H1 (cell line): ENCODE data around the gene SPATA13. TPM values are rescaled to one million over a fixed set of nuclear protein-coding genes. Genes with fewer than 3 reads are reported as not detected.
A peak's percentile ranks its signal among the peaks of the same experiment; 100 is the strongest.

Experiments used
- CTCF ChIA-PET: fragments of 300-600 bp; sonication (Branson Sonifier 250); formaldehyde crosslinking; loops from one replicate; lab custom pipeline; 2021; ENCODE audit not compliant: partially characterized antibody; lab: Charles Lee
- POLR2A ChIA-PET: fragments of 300-600 bp; sonication (Branson Sonifier 250); formaldehyde crosslinking; loops from one replicate; lab custom pipeline; 2021; ENCODE audit warnings: inconsistent platforms; ENCODE audit not compliant: partially characterized antibody; lab: Charles Lee
- DNase-seq, 2 experiments: peaks; one replicate each; pipeline versions ENCODE4 v3.0.0 to v3.0.0-alpha.2; 2010 to 2022; ENCODE audit warnings: low spot score in 2 of 2, low read depth in 1 of 2, mixed read lengths in 1 of 2
- FAIRE-seq: peaks from 2 replicates; lab custom pipeline; 2011; peaks lifted over from hg19 to GRCh38; lab: Jason Lieb, UNC
- H2AFZ ChIP-seq: 2 replicates; pipeline ENCODE4 v1.8.1; 2012; ENCODE audit warnings: low read length, inconsistent platforms
- H2AK5ac ChIP-seq: 2 replicates; pipeline ENCODE4 v1.6.1; 2013; ENCODE audit warnings: low read depth, low read length
- H2BK120ac ChIP-seq: replicated peaks from 2 replicates; pipeline ENCODE3; 2013; ENCODE audit warnings: low read depth, low read length, inconsistent platforms
- H2BK12ac ChIP-seq: 2 replicates; pipeline ENCODE4 v1.6.1; 2013; ENCODE audit warnings: low read depth, low read length
- H2BK15ac ChIP-seq: 2 replicates; pipeline ENCODE4 v1.6.1; 2013; ENCODE audit warnings: low read length
- H2BK20ac ChIP-seq: 2 replicates; pipeline ENCODE4 v1.6.1; 2013; ENCODE audit warnings: low read length
- H2BK5ac ChIP-seq: 2 replicates; pipeline ENCODE4 v1.6.1; 2013; ENCODE audit warnings: low read depth, low read length
- H3K14ac ChIP-seq: 2 replicates; pipeline ENCODE4 v1.6.1; 2013; ENCODE audit warnings: inconsistent platforms; ENCODE audit not compliant: insufficient read length
- H3K18ac ChIP-seq: 2 replicates; pipeline ENCODE4 v1.6.1; 2013; ENCODE audit warnings: low read length; ENCODE audit errors: extremely low read depth
- H3K23ac ChIP-seq: 2 replicates; pipeline ENCODE4 v1.6.1; 2013; ENCODE audit warnings: inconsistent platforms; ENCODE audit not compliant: insufficient read length
- H3K23me2 ChIP-seq: 2 replicates; pipeline ENCODE4 v1.6.1; 2013; ENCODE audit warnings: low read depth, low read length
- H3K27ac ChIP-seq: 2 replicates; pipeline ENCODE4 v1.6.1; 2011; ENCODE audit warnings: low read depth, low read length, inconsistent platforms
- H3K27me3 ChIP-seq, 4 experiments: replicated peaks in 1 of 4; 1 replicate in 1 of 4; 2 replicates in 3 of 4; pipeline versions ENCODE4 v1.6.1 to v1.8.1; 2011 to 2013; ENCODE audit warnings: low read length in 3 of 4, mild to moderate bottlenecking in 3 of 4, inconsistent platforms in 2 of 4, mixed read lengths in 2 of 4, moderate library complexity in 1 of 4; ENCODE audit not compliant: control insufficient read depth in 3 of 4, insufficient read depth in 3 of 4; ENCODE audit errors: extremely low read depth in 1 of 4
- H3K36me3 ChIP-seq, 4 experiments: 2 replicates each; pipeline versions ENCODE4 v1.6.1 to v1.8.1; 2011 to 2013; ENCODE audit warnings: mild to moderate bottlenecking in 4 of 4, low read length in 3 of 4, moderate library complexity in 2 of 4, control low read depth in 1 of 4, inconsistent platforms in 1 of 4; ENCODE audit not compliant: insufficient read depth in 4 of 4, control insufficient read depth in 2 of 4
- H3K4ac ChIP-seq: replicated peaks from 2 replicates; pipeline ENCODE3; 2013; ENCODE audit warnings: low read length, low read depth, mixed read lengths, inconsistent platforms; ENCODE audit not compliant: insufficient read length
- H3K4me1 ChIP-seq, 4 experiments: replicated peaks in 1 of 4; 1 replicate in 1 of 4; 2 replicates in 3 of 4; pipeline versions ENCODE4 v1.6.1 to v1.8.1; 2011 to 2013; ENCODE audit warnings: low read length in 3 of 4, inconsistent platforms in 2 of 4, mixed read lengths in 1 of 4; ENCODE audit not compliant: insufficient read depth in 4 of 4, control insufficient read depth in 3 of 4
- H3K4me2 ChIP-seq, 2 experiments: 2 replicates each; pipeline versions ENCODE4 v1.6.1 to v1.8.1; 2011 to 2013; ENCODE audit warnings: low read depth in 2 of 2, low read length in 2 of 2, control low read depth in 1 of 2, inconsistent platforms in 1 of 2, mild to moderate bottlenecking in 1 of 2; ENCODE audit not compliant: insufficient read depth in 1 of 2
- H3K4me3 ChIP-seq, 4 experiments: fragments of 200-600, 300-600 bp in 1 of 4; sonication (generic), shearing (Covaris generic), sonication (Bioruptor Twin) in 1 of 4; 2 replicates each; pipeline versions ENCODE4 v1.5.1 to v1.8.1; 2011 to 2016; ENCODE audit warnings: low read length in 4 of 4, low read depth in 3 of 4, control low read depth in 2 of 4, inconsistent platforms in 2 of 4, mild to moderate bottlenecking in 2 of 4, mixed read lengths in 1 of 4, moderate library complexity in 1 of 4; ENCODE audit not compliant: insufficient read depth in 2 of 4; ENCODE audit errors: extremely low read depth in 1 of 4
- H3K56ac ChIP-seq: replicated peaks from 2 replicates; pipeline ENCODE3; 2013; ENCODE audit warnings: low read depth, mild to moderate bottlenecking, mixed read lengths, low read length, inconsistent platforms; ENCODE audit not compliant: insufficient read length
- H3K79me1 ChIP-seq: 2 replicates; pipeline ENCODE4 v1.6.1; 2013; ENCODE audit warnings: low read depth, low read length, control low read depth
- H3K79me2 ChIP-seq, 2 experiments: 2 replicates each; pipeline versions ENCODE4 v1.6.1 to v1.8.1; 2012 to 2013; ENCODE audit warnings: low read length in 2 of 2, mild to moderate bottlenecking in 2 of 2, inconsistent platforms in 1 of 2; ENCODE audit not compliant: insufficient read depth in 2 of 2, control insufficient read depth in 1 of 2
- H3K9ac ChIP-seq, 4 experiments: replicated peaks in 1 of 4; 1 replicate in 1 of 4; 2 replicates in 3 of 4; pipeline versions ENCODE4 v1.6.1 to v1.8.1; 2011 to 2013; ENCODE audit warnings: low read depth in 3 of 4, low read length in 3 of 4, control low read depth in 2 of 4, mild to moderate bottlenecking in 2 of 4, moderate library complexity in 2 of 4, inconsistent platforms in 1 of 4; ENCODE audit errors: extremely low read depth in 1 of 4
- H3K9me3 ChIP-seq, 2 experiments: 2 replicates each; pipeline versions ENCODE4 v1.6.1 to v1.8.1; 2012 to 2013; ENCODE audit warnings: mild to moderate bottlenecking in 2 of 2, moderate library complexity in 2 of 2, control low read depth in 1 of 2, inconsistent platforms in 1 of 2, low read depth in 1 of 2, low read length in 1 of 2, mixed read lengths in 1 of 2; ENCODE audit not compliant: insufficient read depth in 2 of 2
- H4K20me1 ChIP-seq, 2 experiments: replicated peaks in 1 of 2; 2 replicates each; pipeline versions ENCODE3 to v1.8.1; 2011 to 2013; ENCODE audit warnings: inconsistent platforms in 2 of 2, low read length in 2 of 2, mild to moderate bottlenecking in 1 of 2; ENCODE audit not compliant: insufficient read depth in 2 of 2, control insufficient read depth in 1 of 2
- H4K5ac ChIP-seq: 2 replicates; pipeline ENCODE4 v1.6.1; 2013; ENCODE audit warnings: low read length, low read depth, mixed read lengths, inconsistent platforms; ENCODE audit not compliant: insufficient read length
- H4K8ac ChIP-seq: 2 replicates; pipeline ENCODE4 v1.8.0; 2013; ENCODE audit warnings: mild to moderate bottlenecking, moderate library complexity, low read length, inconsistent platforms; ENCODE audit not compliant: insufficient read depth; ENCODE audit errors: extremely low read depth
- H4K91ac ChIP-seq: replicated peaks from 2 replicates; pipeline ENCODE3; 2013; ENCODE audit warnings: low read length, mixed read lengths, inconsistent platforms; ENCODE audit not compliant: insufficient read length
- BRCA1 ChIP-seq: IDR thresholded peaks from 2 replicates; pipeline ENCODE4 v1.6.1; 2012; ENCODE audit warnings: low read depth, low read length, improper control_type of control experiment
- RAD21 ChIP-seq, 2 experiments: IDR thresholded peaks in 1 of 2; conservative IDR thresholded peaks in 1 of 2; 2 replicates each; pipeline ENCODE4 v1.6.1; 2011; ENCODE audit warnings: low read depth in 2 of 2, low read length in 2 of 2, improper control_type of control experiment in 1 of 2, inconsistent platforms in 1 of 2, mild to moderate bottlenecking in 1 of 2, moderate library complexity in 1 of 2
- WGBS, 2 experiments: shearing (Covaris generic) in 1 of 2; methylation state at CpG; one replicate each; pipeline versions ENCODE4 v1.1.6 to v1.1.7; 2013 to 2015; ENCODE audit warnings: low lambda C conversion rate in 2 of 2, mixed read lengths in 2 of 2, inconsistent platforms in 1 of 2, low coverage in 1 of 2, missing lambda C conversion rate in 1 of 2; ENCODE audit not compliant: insufficient replicate concordance in 2 of 2, insufficient coverage in 1 of 2, insufficient read length in 1 of 2; ENCODE audit errors: extremely low coverage in 1 of 2, missing lambda C conversion rate in 1 of 2; 5-methylcytosine and 5-hydroxymethylcytosine counted together
- polyA plus RNA-seq, 7 experiments: library from polyadenylated mRNA; depleted of rRNA in 3 of 7; stranded (reverse) in 5 of 7; unstranded in 2 of 7; fragments of >200 nt in 5 of 7; fragments of 200-250 nt in 2 of 7; gene quantifications; 1 replicate in 5 of 7; 2 replicates in 1 of 7; 4 replicates in 1 of 7; pipeline versions ENCODE4 v1.2.1 to v1.2.3, GENCODE V29; 2011 to 2013; ENCODE audit warnings: missing spikeins in 2 of 7, mixed read lengths in 2 of 7
- total RNA-seq: library from RNA; stranded (reverse); fragmentation: NEBNext Ultra II Directional; extraction: Animal tissue kit (Norgen Biotek cat#: 25700); gene quantifications from 2 replicates; pipeline ENCODE4 v1.2.1, GENCODE V29; 2021
- TF ChIP-seq, protein P1 (sequence below): IDR thresholded peaks from 2 replicates; pipeline ENCODE4 v1.6.1; 2011; ENCODE audit warnings: low read length, improper control_type of control experiment

SPATA13 gene
- total and polyA plus RNA-seq, 2 of the 8 experiments (the other 6 are each of a cell fraction or from before 2014, with no cell fraction given) = 12.6 to 30.9 TPM

DNA sequence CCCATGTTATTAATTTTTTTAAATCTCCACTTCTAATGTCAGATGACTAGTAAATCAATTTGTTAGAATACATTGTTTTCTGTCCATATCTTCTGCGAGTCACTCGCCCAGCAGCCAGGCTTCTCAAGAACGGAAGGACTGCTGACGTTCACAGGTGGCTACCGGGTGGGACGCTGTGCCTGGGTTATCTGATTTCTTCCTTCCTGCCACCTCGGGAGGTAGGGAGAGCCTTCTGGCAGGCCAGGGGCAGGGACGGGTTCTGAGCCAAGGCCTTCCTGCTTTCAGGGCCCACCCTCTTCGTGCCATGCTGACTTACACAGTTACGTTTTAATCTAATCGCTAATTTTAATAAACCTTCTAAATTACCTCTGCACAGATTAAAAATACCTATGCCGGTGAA is 140.9 kb downstream of the SPATA13 start:
- H3K36me3 ChIP-seq = peaks cover 6 to 16% (median 13%) of the 10 kb centered on the region in 4 experiments; a peak in 6 of 8 replicates
- H3K4ac ChIP-seq = no peak overlapping the region
- H3K79me1 ChIP-seq = no peaks in the 10 kb centered on the region
- no peak for DNase-seq
- H2BK5ac ChIP-seq = no peak overlapping the region
- no peaks in the 10 kb centered on the region for H3K79me2 ChIP-seq
- no peaks in the 10 kb centered on the region for H3K9me3 ChIP-seq
- WGBS, 2 experiments = 93 to 100% methylated on average over 2 to 12 of the region's 12 CpGs
- H3K27ac ChIP-seq = no peak overlapping the region
- ChIA-PET POLR2A (no interaction called here), CTCF (no interaction called here)
- H4K5ac ChIP-seq = no peak overlapping the region
- no peak overlapping the region for H3K23ac ChIP-seq
- peaks cover 0 to 4% of the 10 kb centered on the region in 2 experiments for H4K20me1 ChIP-seq
- H3K56ac ChIP-seq = no peak overlapping the region
- H3K27me3 ChIP-seq = no peaks in the 10 kb centered on the region
- no peak overlapping the region for H3K4me3 ChIP-seq
- no peak overlapping the region for H4K8ac ChIP-seq
- H2BK12ac ChIP-seq = no peak overlapping the region
- no peak overlapping the region for H2BK120ac ChIP-seq
- H2BK20ac ChIP-seq = no peak overlapping the region
- no peaks in the 10 kb centered on the region for H3K4me1 ChIP-seq
- no peak overlapping the region for H3K14ac ChIP-seq
- FAIRE-seq = no peak
- H2BK15ac ChIP-seq = no peak overlapping the region
- no peak overlapping the region for H2AK5ac ChIP-seq
- H3K9ac ChIP-seq = no peak overlapping the region
- no peak overlapping the region for H4K91ac ChIP-seq
- no peak overlapping the region for H3K4me2 ChIP-seq
- no peaks in the 10 kb centered on the region for H3K23me2 ChIP-seq
- no peak overlapping the region for H3K18ac ChIP-seq
- H2AFZ ChIP-seq = no peak overlapping the region
- TF ChIP-seq RAD21 (IDR thresholded peaks at IDR 0.05 in 1 of 2, conservative IDR thresholded peaks at IDR 0.05 in 1 of 2; ENCODE audit: low read depth in 2 of 2, low read length in 2 of 2) (0 out of 4 replicates have a peak, but pooled peaks of 1 of the 2 experiments have one; percentile 6), BRCA1 (no peak)
- TF ChIP-seq, protein P1, sequence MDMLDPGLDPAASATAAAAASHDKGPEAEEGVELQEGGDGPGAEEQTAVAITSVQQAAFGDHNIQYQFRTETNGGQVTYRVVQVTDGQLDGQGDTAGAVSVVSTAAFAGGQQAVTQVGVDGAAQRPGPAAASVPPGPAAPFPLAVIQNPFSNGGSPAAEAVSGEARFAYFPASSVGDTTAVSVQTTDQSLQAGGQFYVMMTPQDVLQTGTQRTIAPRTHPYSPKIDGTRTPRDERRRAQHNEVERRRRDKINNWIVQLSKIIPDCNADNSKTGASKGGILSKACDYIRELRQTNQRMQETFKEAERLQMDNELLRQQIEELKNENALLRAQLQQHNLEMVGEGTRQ = no peak
